Activated T-cell treated with anti-CD3 and anti-CD28 coated beads for 24 hours (primary cell): ENCODE results near the gene CHRDL2.
A peak's percentile ranks its signal among the peaks of the same experiment; 100 is the strongest.
"Not testable (repeated sequence)": the region's sequence is repeated elsewhere in the genome, so short reads cannot be mapped to it uniquely, and the experiment has no call there.

Source experiments
- DNase-seq: peaks from one replicate; pipeline ENCODE4 v3.0.0-alpha.2; 2020; ENCODE audit warnings: low read depth

Gene CHRDL2

GRCh38 chr11:74731301-74732094 lies at the start of gene CHRDL2:
Gene CHRDL2, minus strand, starts transcription at chr11:74731426. Its CDS starts 538 bp downstream, at chr11:74730888.
- DNase-seq: no peak

DNA sequence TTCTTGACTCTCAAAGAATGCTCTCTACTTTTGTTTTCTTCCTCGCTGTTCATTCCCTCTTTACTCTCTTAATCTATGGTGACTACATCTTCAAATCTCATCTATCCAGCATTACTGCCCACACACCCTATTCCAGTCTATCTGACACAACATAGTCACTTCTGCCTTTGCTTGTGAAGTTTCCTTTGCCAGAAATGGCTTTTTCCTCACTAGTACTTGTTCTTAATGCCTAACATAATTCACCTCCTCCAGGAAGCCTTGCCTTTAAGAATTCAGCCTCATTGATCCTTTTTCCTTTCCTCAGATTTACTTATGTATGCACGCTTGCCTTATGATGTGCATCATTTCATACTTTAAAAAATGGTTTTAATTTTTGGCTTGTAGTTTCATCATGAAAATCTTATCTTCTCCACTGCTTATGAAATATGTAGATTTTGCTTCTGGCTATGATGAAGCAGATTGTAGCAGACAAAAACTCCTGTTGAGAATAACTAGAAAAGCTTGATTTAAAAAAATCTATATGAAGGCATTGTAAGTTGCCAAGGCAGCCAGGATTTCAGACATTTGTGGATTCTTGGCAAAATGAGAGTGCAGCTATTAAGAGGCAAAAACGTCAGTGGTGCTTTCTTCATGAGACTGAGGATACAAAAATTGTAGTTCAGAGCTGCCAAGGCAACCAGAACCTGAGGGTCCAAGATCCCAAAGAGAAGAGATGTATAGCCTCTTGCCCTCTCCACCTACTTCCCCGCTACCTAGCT lies 49.2 kb upstream of the CHRDL2 start:
- DNase-seq: no peak

- DNase-seq: no peak
These were observed 47.4 kb upstream of the CHRDL2 start for GRCh38 chr11:74778581-74778980.

DNA sequence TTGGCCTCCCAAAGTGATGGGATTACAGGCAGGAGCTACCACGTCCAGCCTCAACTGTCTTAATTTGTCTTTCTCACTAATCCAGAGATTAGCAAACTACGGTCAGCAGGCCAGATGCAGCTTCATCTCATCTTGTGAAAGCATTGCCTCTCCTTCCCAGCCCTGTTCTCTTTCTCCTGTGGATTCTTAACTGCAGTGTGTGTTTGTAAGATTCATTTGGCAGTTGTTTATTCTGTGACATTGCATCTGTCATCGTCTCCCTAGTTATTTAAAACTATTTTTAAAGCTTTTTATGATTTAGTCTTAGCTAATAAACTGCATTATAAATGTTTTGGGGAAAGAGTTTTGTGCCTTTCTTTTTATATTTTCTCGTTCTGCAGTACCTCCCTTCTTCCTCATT lies 46.7 kb upstream of the CHRDL2 start:
- no peak for DNase-seq

- no peak for DNase-seq
These were observed 45.8 kb upstream of the CHRDL2 start for GRCh38 chr11:74777038-74777437.

- DNase-seq: no peak
These were observed 45.3 kb upstream of the CHRDL2 start for GRCh38 chr11:74776546-74776945.

GRCh38 chr11:74775762-74776161 lies 44.5 kb upstream of the CHRDL2 start:
- DNase-seq: no peak

DNA sequence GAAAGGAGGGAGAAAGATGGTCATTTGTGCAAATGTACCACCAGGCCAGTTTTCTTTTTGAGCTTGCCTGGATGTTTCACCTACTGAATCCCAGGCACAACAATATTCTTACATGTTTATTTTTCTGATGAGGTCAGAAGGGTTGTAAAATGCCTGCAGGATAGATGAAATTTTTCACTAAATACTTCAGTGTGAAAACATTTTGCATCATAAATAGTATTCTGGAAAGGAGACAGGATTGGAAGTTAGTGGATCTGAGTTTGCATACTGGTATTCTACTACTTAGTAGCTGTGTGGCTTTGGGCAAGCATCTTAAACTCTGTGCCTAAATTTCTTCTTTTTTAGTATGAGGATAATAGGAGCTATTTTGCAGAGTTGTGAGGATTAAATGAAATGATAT lies 42.2 kb upstream of the CHRDL2 start:
- DNase-seq: no peak

DNA sequence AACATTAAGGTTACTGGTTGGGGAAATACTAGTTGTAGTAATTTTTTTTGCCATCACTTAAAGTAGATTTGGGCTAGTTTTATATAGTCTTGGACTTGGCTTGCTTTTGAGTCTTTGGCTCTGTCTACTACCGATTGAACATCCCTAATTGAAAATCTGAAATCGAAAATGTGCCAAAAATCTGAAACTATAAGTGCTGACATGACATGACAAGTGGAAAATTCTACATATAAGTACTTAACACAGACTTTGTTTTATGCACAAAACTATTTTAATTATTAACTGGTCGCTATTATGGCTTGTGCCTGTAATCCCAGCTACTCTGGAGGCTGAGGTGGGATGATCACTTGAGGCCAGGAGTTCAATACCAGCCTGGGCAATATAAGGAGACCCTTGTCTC lies 39.9 kb upstream of the CHRDL2 start:
- no peak for DNase-seq

DNA sequence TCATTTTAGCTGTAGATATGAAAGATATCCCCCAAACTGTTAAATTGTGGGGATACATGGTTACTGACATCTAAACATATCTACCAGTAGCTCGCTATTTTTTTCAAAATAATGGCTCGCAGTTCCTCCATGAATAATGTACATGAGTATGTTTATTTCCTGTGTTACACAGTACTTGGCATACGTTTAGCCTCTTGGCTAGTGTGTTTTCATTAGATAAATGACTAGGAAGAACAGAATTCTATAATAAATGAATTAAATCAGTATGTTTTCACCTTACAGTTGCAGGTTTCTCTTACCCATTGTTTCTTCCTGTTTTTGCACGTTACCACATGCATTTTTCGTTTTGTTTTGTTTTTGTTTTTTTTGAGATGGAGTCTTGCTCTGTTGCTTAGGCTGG lies 39.2 kb upstream of the CHRDL2 start:
- DNase-seq: no peak

DNA sequence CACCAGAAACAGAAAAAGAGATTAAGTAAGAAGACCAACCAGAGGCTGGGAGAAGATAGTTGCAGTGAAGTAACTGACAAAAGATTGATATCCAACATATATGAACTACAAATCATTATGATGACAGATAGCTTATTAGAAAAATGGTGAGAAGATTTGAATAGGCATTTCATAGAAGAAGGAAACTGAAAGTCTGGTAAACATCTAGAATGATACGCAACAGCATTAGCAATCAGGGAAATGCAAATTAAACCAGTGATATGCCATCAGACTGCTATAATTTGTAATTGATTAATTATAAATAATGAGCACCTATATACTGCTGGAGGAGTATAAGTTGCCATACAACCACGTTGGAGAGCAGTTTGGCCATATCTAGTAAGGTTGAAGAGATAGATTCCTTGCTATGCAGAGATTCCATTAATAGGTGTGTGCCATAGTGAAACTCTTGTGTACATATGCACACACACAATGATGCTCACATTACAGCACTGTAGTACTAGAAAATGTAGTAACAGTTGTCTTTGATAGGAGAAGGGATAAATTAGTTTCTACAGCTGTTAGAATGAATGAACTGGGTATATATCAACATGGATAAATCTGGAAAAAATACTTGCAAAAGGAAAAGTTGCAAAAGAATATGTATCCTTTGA lies 38.0 kb upstream of the CHRDL2 start:
- no peak for DNase-seq

DNA sequence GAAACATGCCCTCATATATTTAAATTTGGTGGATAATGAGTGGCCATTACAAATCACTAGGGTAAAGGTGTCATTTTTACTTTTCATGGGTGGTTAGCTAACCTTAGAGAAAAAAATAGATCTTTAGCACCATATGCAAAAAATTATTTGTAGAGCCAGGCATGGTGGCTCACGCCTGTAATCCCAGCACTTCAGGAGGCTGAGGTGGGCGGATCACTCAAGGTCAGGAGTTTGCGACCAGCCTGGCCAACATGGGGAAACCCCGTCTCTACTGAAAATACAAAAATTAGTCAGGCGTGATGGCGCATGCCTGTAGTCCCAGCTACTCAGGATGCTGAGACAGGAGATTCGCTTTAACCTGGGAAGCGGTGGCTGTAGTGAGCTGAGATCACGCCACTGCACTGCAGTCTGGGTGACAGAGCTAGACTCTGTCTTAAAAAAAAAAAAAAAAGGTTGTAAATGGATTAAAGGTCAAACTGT lies 37.0 kb upstream of the CHRDL2 start:
- not testable (repeated sequence) for DNase-seq

DNA sequence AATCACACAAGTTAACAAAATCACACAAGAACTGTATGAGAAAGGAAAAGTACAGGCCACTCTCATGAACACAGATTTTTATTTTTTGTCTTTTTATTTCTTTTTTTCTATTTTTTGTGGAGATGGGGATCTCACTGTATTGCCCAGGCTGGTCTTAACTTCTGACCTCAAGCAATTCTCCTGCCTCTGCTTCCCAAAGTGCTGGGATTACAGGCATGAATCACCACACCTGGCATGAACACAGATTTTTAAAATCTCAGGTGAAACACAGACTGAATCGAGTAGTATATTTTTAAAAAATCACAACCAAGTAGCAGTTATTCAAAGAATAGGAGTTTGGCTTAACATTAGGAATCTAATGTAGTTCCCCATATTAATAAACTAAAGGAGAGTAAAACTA lies 35.7 kb upstream of the CHRDL2 start:
- no peak for DNase-seq

DNA sequence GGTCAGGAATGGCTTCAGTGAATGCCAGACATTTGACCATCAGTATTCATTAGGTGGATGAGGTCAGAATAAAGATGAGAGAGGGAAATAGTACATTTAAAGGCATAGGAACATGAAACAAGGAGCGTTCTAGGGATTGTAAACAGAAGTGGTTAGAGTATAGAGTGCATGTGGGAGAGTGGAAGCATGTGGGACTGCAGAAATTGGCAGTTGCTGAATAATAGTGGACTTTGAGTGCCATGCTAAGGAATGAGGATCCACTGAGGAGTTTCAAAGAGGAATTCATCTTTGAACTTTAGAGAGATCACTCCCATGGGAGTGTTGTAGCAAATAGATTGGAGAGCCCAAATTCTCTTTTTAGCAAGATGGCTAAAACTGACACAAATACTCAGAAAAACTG lies 25.3 kb upstream of the CHRDL2 start:
- DNase-seq: no peak

DNA sequence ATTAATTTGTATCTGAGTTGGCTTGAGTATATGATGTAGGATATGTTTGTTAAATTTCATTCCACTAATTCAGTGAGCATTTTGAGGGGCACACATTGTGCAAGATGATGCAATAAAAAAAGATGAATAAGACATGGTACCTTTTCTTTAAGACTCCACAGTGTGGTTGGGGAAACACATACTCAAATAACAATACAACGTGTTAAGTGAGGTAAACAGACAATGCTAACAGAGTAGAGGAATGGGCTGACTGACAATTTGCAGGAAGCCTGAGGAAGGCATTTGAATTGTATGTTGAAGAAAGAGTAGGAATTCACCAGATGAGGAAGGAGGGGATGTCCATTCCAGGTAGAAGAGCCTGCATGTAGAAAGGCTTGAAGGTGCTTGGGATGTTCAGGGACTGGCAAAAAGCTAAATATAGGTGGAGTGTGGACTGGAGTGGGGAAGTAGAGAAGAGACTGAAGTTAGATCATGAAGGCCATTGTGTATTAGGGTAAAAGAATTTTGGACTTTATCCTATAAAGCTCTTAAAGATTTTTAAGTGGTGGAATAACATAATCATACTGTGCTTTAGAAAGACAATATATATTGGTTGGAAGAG lies 24.3 kb upstream of the CHRDL2 start:
- DNase-seq: no peak

GRCh38 chr11:74754507-74755252 lies 23.5 kb upstream of the CHRDL2 start:
- no peak for DNase-seq

- DNase-seq: no peak
These were observed 20.1 kb upstream of the CHRDL2 start for GRCh38 chr11:74751303-74751702.

DNA sequence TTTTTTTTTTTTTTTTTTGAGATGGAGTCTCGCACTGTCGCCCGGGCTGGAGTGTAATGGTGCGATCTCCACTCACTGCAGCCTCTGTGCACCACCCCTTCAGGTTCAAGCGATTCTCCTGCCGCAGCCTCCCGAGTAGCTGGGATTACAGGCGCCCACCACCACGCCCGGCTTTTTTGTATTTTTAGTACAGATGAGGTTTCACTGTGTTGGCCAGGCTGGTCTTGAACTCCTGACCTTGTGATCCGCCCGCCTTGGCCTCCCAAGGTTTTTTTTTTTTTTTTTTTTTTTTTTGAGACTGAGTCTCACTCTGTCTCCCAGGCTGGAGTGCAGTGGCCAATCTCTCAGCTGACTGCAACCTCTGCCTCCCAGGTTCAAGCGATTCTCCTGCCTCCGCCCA lies 19.4 kb upstream of the CHRDL2 start:
- DNase-seq: not testable (repeated sequence)

GRCh38 chr11:74749965-74750296 lies 18.7 kb upstream of the CHRDL2 start:
- DNase-seq: no peak

GRCh38 chr11:74749127-74749964 lies 18.1 kb upstream of the CHRDL2 start:
- DNase-seq: peak; percentile 38
